T follicular helper cell (primary cell): Measurements from ENCODE around the gene ROBO2.

Experiments used
- DNase-seq: peaks from one replicate; pipeline ENCODE4 v3.0.0-alpha.2; 2020; ENCODE audit warnings: low read depth

Gene ROBO2

DNA sequence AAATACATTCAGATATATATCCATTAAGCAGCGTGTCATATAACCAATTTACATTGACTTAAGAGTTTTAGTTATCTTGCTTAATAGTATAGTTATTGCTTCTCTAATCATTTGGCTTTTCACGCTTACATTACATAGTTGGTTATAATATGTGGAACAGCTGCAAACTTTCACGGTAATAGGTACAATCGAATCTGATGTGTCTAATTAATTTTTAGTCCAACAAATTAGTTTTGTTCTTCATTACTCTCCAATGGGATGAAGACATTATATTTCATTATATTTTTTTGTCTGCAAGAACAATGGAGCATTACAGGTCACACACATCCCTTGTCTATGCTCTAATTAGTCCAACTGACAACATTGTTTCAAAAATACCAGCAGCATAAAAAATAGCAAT is 546.3 kb downstream of the ROBO2 start:
- no peak for DNase-seq

DNA sequence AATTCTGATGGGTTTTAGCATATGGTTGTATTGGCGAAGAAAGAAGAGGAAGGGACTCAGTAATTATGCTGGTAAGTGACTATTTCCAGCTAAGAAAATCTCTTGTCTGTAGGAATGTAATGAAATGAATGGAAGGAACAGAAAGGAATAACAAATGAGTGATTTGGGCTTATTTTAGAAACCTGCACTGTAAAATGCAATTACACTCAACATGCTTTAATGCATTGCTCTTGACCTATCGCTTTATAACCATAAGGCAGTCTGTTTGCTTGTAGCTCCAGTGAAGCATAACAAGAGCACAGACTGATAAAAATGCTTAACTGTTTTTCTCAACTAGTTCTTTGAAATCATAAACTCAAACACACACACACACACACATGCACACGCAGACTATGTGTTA is 549.0 kb downstream of the ROBO2 start:
- no peak for DNase-seq

DNA sequence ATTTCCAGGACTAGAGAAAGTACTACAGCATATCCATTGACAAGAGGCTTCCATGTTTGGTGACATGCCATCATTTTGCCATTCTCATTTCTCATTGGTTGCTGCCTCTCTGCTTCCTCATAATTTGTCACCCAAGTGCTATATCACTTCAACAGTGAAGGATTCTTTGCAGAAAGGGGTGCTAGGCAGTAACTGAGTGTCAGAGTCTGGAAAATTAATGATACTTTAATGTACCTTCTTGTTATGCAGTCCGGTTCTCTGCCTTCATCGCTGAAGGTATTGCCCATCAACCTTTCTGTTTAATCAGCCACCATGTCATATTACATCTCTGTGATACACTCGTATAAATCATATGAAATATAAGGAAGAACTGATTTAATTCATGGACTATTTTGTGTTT is 550.3 kb downstream of the ROBO2 start:
- DNase-seq = no peak

DNA sequence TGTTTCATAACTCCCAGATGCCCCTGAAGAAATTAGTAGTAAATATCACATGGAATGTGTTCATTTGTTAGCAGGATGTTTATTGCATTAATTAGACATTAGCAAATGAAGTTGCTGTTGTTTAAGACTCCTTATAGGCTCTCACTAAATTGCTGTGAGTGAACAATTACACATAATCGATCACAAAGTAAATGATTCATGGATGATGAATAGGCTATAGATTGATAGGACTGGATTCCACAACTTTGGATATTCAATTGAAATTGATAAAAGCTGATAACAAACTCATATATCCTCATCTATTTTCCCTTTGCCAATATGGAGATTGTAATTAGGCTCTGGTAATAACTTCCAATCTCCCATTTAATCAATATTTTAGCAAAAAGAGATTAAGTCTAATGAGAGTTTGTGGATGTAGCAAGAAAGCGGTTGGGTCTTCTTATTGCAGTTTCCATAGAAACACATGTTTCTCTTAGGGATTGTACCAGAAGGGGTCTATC is 555.5 kb downstream of the ROBO2 start:
- no peak for DNase-seq

DNA sequence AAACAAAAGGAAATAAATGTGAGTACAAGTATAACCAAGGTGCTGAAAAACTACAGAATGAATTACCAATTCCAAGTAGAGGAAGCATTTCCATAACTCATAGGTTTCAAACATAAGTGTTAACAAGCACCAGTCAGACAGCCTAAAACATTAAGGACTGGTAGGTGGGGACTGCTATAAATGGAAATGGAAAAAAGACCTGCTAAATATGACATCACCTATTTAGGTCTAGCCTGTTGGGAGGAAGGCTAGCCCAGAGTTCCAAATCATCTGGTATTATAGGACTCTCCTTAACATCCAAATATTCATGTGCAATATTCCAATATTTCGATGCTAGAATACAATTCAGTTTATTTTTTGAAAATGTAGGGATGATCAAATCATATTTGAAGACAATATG is 560.0 kb downstream of the ROBO2 start:
- no peak for DNase-seq

DNA sequence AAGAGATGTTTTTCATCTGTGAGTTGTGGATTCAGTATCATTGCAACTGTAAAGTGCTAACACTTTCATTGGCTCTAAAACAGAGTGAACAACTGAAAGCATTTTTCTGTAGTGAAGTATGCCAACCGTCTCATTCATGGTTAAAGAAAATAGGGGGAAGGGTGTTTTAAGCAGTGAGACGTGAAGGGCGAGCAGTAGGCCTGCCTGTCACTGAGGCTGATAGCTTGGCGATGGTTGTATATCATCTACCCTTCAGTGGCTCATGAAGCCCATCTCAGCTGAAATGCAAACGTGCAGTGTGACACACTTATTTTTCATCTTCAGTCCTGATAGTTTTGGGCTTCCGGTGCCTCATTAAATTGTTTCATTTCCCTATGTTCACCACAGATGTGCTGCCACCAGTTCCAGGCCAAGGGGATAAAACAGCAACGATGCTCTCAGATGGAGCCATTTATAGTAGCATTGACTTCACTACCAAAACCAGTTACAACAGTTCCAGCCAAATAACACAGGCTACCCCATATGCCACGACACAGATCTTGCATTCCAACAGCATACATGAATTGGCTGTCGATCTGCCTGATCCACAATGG is 562.0 kb downstream of the ROBO2 start:
- no peak for DNase-seq

DNA sequence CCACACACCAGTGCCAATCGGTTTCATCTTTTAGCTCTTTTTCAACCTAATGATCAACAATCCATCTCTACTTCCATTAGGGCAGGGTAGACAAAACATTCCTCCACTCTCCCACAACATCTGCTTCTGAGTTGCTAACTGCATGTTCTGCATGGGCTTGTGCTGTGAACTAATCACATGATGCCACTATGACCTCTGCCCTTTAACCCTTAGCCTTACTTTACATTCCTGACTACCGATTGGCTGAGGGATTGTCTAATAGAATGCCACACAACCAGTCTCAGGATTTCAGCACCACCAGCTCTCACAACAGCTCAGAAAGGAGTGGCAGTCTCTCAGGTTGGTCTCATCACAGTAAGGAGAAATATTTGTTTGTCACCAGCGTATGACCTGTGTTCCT is 562.8 kb downstream of the ROBO2 start:
- no peak for DNase-seq

DNA sequence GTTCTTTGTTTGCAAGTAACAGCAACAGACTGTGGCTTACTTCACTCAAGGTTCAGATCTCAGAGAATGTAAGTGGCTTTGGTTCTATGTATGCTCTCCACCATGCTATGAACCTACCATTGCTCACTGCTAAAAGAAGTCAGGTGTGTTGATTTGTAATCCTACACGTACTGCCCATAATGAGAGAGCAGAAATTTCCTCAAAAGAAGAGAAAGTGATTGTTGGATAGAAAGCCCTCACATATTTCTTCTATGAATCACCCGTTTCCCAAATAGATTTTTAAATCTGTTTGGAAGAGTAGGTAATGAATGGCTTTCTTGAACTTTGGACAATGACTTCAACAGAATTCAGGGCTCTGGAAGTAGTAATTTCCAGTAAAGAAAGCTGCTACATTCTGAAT is 565.4 kb downstream of the ROBO2 start:
- DNase-seq = no peak

DNA sequence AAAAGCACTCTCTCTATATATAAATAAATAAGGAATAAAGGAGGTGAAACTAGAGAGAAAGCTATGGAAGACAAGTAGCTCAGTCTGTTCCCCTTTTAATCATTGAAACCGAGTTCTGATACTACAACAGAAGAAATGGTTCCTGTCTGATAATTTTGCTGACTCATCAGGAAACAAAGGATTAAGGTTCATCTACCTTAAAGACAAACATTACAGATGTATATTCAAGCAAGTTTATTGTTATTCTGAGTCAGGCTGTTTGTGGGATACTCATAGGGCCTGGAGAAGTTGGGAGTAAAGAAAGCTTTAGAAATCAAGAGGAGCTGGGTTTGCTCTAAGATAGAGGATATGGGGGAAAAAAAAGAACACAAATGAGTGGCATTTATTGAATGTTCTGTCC is 566.0 kb downstream of the ROBO2 start:
- no peak for DNase-seq

DNA sequence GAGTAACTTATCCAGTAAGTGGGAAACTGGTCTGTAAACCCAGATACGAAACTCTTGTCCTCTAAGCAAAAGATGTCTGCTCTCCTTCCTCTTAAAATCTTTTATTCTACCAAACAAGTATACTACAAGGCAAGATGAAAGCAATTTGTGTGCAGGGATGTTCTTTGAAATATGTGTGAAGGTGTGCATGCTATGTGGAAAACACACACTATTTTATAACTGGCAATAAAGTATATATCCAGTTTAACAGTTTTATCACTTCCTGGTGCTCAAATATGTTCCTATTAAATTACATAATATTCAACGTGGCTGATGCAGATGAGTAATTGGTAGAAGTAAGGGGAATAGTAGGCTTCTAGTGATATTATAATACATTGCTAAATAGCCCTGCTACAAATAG is 566.5 kb downstream of the ROBO2 start:
- no peak for DNase-seq

DNA sequence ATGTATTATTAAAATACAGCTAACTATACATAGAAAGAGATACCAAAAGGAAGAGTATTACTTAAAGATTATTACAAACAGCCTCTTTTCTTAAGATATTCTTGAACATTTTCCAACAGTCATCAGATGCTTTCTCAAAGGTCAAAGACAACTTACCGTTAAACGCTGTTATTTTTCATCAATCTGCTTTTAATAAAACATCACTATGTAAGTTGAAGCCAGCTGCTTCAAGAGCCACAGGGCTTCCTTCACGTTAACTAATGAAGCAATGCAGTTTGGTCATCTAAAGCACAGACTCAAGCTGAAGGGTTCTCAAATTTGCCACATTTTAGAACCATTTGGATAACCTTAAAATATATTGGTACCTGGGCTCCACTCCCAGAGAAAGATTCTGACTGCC is 578.8 kb downstream of the ROBO2 start:
- DNase-seq = no peak

DNA sequence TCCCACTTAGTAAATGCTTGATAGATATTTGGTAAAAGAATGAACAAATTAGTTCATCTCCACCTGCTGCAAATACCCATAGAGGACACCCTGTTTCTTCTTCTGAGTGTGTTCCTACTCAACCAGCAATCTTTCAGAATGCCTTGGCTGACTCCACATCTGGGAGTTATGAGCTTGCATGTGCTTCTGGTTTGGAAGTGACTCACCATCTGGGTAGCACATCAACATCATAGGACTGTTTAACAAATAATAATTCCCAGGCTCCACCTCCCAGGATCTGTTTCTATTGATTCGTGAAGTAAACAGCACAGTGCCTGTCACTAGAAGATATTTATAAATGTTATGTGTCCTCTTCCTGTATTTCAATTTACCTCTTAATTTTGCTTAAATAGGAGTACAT is 580.1 kb downstream of the ROBO2 start:
- no peak for DNase-seq

DNA sequence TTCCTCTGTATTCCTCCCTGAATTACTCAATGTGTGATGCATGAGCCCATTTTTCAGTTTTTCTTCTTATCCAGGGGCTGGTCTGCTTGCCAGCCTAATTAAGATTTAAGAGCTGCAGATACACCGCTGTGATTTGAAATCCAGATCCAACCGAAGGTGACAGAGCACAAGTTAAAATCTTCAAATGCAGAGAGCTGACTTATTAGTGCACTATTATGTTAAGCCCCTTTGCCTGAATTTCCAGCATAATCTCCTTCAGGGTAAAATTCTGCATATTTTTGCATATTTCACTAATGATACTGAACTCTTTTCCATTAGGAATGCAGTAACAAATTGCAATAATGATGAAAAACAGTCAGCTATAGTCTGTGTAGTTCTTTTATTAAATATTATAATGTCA is 583.6 kb downstream of the ROBO2 start:
- DNase-seq = no peak

DNA sequence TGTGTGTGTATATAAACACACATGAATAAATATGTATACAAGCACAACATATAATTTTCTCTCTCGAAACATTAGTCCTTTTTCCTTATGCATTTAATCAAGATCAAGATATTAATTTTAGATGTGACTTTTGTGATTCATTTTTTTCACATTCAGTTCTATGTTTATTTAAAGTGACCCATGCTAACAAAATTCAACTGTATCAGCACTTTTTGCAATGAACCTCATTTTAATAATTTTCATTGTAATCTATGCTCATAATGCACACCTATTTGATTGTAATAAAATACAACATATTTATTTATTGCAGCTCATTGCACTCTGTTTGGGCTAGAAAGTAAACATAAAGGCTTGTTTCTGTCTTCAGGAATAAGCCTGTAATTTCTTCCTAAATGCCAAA is 586.3 kb downstream of the ROBO2 start:
- DNase-seq = no peak

DNA sequence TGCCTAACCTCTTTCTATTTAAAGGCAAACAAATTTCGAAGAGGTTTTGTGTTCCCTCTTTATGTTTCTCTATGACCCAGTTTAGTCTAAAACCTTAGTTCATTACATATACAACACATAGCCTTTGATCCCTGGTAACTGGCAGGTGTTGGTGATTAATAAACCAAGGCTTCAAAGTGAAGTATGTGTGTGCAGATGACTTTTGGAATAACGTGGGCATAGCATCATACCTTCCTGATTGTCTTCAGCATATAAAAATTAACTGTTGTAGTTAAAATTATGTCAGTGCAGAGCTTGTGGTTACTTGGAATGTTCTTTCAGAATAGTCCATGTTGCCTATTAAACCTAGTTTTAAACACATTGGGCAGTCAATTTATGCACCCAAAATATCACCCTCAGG is 608.3 kb downstream of the ROBO2 start:
- DNase-seq = no peak

DNA sequence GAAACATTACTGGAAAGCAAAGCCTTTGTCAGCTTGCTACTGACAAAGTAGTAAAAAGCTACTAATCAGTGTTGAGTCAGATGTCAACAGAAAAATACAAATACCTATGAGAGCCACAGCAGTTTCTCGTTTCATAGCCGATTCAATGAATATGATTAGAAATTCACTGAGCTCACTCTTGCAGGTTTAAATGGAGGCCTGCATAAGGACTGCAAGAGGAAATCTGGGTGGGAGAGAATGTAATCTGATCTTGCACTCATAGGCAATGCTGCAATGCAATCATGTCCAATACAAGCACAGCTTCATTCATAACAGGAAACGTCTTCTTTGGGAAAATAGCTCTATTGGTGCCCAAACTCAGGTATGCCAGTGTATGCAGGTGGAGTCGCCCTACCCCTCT is 608.8 kb downstream of the ROBO2 start:
- no peak for DNase-seq

DNA sequence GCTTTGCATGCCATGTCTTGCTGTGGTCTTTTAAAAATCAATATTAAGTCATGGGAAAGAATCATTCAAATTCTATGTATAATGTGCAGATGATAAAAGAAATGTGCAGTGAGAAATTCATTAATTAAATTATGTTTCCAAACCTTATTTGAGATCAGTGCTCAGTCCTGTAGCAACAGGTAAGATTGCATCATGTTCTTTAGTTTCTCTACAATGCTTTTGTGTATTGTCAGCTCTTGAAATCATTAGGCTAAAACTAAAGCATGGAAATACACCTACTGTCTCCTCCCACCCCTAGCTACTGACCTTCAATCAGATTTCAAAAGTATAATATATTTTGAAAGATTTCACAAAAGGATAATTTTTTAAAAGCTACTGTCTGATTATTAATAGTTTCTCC is 612.7 kb downstream of the ROBO2 start:
- no peak for DNase-seq

DNA sequence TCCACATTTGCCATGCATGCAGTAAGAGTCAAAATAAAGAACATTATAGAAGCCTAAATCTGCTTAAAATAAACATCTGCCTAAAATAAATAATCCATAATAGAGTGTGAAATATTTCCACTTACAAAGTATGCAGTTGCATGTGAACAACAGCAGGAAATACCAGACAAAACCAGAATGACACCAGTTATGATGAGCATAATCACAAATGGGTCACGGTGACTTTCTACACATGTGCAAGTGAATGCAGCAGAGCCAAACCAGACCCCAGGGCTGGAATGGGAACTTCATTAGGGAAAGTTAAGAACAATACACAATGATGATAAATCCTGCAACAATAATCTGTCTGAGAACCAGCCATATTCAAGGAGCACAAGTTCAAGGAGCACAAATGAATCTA is 615.5 kb downstream of the ROBO2 start:
- DNase-seq = no peak

DNA sequence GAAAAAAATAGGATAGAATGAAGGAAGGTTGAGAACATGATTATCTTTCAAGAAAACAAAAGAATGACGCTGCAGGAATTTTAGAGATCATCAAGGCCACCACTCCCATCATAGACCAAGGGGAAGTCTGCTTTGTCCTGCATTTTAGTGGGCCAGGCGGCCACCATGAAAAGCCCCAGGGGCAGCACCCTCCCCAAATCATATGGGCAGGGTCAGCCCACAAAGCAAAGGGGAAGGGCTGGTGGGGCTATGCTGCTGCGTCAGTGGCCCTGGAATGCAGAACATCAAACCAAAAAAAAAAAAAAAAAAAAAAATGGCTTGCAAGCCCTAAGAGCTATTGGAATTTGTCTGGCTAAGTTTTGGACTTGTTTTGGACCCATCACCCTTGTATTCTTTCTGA is 620.8 kb downstream of the ROBO2 start:
- DNase-seq = no peak

DNA sequence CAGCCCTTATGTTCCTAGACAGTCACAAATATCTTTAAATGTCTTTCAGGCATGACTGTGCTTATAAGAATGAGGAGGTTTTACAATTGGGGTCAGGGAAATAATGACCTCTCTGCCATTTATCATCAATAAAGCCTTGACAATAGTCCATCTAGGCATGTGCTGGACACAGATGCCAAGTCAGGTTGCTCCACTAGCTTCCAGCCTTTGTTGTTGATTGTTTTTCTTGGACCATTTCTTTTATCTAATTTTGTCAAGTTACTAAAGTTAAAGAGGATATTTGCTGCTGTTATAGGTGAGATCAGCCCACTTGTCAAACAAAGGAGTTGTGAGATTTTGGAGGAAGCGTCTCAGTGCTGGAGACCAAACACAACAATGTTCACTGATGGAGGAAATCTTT is 628.0 kb downstream of the ROBO2 start:
- no peak for DNase-seq

DNA sequence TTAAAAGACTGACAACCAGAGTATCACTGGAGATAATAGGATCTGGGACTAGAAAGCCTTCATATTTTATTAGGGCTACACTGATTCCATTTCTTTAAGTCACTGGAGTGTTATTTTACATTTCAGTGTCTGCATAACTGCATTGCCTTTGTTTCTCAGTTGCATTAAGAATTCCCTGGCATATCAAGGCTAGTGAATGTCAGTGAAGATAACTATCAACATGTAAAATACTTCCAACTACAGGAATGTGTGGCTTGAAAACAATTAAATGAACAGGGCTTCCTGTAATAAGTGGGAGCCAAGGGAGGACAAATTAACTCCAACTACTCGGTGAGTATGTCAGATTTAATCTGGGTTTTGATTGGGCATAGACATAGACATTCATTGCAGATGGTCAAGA is 628.5 kb downstream of the ROBO2 start:
- no peak for DNase-seq

DNA sequence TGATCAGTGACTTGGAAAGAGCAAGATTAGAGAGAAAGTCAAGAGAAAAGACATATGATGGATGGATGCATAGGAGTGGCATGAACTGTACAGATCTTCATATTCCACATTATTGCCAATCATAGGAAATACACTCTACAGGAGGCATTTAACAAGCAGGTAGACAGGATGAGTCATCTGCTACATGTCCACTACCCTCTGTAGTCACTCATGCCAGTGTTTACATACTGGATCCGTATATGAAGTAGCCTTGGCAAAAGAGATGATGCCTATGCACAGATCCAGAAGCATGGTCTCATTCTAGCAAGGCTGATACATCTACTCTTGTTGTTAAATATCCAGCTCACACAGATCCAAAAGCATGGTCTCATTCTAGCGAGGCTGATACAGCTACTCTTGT is 632.1 kb downstream of the ROBO2 start:
- DNase-seq = no peak

DNA sequence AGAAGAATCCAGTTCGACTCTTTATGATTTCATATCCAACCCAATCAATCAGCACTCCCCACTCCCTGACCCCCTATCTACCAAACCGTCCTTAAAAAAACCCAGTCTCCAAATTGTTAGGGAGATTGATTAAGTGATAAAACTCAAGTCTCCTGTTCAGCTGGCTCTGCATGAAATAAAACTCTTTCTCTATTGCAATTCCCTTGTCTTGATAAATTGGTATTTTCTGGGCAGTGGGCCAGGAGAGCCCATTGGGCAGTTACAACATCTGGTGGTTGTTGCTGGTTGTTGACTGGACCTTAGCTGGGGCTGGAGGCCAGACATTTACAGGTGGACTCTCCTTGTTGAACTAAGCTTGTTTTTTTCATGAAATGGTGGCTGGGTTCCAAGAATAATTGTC is 642.3 kb downstream of the ROBO2 start:
- DNase-seq = no peak

DNA sequence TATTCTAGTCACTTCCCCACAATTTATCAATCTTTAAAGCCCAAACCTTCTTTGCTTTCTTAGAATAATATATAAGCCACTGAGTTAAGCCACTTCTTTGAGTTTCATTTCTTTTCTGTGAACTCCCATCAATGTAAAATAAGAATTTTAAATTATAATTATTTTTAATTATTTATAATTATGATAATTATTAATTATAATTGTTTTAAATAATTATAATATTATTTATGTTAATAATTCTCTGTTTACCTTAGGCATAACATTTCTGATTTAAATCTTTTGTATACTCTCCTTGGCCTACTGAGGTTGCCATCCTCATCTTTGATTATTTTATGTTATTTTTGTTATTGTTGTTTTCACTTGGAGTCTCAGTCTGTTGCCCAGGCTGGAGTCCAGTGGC is 644.2 kb downstream of the ROBO2 start:
- no peak for DNase-seq

DNA sequence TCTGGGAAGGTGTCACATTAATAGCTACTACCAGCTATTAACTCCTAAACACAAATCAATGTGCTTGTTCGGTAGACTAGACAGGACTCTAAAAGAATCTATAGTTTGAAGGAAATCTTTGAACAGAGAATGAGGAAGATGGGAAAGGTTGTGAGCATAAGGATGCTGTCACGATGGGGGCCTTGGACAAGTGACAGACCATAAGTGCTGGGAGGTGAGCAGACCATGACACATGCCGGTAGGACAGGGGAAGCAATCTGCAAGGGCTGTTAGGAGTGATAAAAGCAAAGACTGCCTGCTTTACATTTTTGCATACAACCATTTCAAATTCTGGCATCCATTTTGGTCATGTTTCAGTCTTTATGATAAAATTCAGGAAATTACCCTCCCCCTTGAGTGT is 645.8 kb downstream of the ROBO2 start:
- DNase-seq = no peak
